Activated T-helper 1 cell treated with Interleukin-2 at 50 U/mL for 16 hours (primary cell): ENCODE results near the gene ASPA.
"Not testable (repeated sequence)": the region's sequence is repeated elsewhere in the genome, so short reads cannot be mapped to it uniquely, and the experiment has no call there.

ENCODE experiments used
- DNase-seq: peaks from one replicate; pipeline ENCODE4 v3.0.0-alpha.2; 2020; ENCODE audit warnings: low read depth

The ASPA gene

DNA sequence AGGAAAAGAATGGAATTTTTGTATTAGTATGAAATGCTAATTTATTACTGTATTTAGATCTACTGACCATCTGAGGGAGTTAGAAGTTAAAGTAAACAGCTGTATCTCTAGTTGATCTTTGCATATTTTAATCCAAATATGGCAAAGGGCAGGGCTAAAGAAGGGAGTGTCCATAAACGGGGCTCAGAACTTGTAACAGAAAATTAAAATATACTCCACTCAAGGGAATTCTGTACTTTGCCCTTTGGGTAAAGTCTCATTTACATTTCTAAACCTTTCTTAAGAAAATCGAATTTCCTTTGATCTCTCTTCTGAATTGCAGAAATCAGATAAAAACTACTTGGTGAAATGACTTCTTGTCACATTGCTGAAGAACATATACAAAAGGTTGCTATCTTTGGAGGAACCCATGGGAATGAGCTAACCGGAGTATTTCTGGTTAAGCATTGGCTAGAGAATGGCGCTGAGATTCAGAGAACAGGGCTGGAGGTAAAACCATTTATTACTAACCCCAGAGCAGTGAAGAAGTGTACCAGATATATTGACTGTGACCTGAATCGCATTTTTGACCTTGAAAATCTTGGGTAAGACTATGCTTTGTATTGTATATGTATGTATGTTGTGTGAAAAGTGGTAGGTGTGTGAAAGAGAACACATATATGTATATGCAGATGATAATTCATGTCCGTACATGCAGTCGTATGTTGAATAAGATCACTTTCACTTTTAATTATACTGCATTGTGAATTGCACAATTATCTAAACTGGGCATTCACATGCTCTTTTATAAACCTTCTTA is at the start of gene ASPA:
Gene ASPA (plus strand): TSS at position 186 of the 799 bp plus-strand sequence. CDS start 163 bp downstream, at position 349.
- DNase-seq: no peak

DNA sequence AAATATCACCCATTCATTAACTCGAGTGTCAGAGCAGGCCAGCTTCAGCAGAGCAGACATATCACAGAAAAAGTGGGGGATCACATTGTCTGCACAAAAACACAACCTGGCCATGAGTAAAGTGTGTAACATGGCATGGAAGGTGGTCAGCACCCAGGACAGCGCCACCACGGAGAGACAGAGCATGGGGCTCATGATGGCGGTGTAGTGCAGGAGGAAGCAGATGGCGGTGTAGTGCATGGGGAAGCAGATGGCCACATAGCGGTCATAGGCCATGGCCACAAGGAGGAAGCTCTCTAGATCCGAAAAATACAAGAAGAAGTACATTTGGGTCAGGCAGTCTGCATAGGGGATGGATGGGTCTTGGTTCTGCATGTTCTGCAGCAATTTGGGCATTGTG is 42.6 kb upstream of the ASPA start:
- DNase-seq: not testable (repeated sequence)

- DNase-seq: no peak
These were observed 42.1 kb upstream of the ASPA start, which contains the start of gene OR1E2 for GRCh38 chr17:3433741-3434140. OR1E2 (minus strand) TSS chr17:3433841; CDS start chr17:3433841, 0 bp downstream.

DNA sequence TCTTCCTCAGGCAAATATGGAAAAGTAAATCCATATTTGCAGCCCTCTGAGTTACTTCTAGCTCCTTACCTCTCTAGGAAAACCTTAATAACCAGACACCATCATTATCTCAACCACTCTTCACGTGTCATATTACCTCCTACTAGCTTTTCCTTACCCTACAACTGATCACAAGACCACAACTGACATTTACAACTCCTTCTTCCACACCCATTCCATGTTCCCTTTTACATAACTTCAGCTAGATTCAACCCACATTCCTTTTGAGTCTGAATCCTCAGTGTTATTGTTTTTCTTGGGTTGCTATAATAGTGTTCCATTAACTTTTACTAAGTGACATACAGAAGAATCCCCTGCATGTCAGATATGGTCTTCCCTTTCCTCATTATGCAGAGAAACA is 37.4 kb upstream of the ASPA start:
- no peak for DNase-seq

DNA sequence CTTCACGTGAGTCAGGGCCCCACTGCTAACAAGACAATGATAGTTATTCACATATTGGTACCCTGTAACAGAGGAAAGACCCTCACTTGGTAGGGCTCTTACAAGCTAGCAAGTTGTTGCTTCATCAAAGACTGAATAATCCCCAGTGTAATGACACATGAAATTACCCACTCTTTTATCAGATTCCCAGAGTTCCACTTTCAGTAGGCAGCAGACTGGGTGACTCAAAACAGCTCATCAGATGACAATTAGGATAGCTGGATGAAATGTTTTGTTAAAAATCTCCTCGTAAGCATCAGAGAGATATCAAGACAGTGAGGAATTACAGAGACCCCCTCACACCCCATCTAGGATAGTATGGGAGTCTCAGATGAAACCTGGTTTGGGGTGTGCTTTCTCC is 35.3 kb upstream of the ASPA start:
- no peak for DNase-seq

GRCh38 chr17:3447625-3448024 is 28.2 kb upstream of the ASPA start:
- DNase-seq: no peak

DNA sequence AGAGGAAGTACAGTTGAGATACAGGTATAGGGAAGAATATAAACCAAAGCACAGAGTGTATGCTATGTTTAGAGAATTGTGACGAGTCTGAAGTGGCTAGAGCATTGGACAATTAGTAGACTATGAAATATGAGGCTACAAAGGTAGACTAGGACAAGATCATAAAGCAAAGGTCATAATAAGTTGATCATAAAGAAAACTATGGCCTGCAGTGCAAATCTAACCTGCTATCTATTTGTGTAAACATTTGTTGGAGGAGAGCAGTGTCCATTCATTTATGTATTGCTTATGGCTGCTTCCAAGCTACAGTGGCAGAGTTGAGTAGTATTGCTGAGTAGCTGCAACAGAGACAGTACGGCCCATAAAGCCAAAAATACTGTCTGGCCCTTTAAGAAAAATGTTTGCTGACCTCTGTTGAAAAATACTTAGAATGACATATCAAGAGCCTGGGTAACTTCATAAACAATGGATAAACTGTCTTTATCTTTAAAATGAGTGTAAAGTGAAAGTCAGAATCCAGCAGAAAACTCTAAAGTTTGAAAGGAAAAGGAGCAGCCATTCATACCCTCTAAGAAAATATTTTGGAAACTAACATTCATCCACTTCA is 27.6 kb upstream of the ASPA start:
- no peak for DNase-seq

- DNase-seq: not testable (repeated sequence)
These were observed 9.4 kb upstream of the ASPA start for GRCh38 chr17:3466355-3466754.

DNA sequence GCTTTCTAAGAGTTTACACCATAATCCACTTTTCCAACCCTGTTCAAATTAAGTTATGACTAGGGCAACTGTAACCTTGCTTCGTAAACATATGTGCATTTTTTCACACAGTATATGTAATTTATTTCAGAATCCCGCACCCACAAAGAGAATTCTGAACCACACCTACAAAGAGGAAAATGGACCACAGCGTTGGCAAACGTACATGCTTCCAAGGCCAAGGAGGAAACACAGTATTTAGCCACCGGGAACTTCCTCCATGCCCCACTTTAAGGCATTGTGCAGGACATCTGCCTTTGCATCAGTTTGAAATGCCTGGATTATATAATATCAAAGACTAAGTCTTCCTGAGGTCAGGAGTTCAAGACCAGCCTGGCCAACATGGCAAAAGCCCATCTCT is 6.3 kb upstream of the ASPA start:
- DNase-seq: no peak

DNA sequence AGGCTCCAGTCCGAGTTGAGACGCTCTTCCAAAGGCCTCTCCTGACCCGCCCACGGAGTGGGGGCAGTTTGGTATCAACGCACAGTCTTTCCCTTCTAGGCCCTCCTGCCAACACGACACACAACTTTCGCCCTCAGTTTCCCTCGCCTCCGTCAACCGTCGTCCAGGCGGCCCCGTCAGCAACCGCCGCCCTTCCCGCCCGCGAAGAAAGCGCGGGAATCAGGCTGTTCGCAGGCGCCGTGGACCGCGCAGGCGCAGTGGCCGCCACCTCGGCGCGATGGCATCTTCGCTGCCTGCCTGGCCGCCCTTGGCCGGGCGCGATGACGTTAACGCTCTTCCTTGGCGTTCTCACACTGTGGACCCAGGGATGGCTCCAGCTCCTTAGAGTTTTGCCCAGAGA is 4.2 kb upstream of the ASPA start, which contains the start of gene SPATA22:
Gene SPATA22 (minus strand): TSS at position 221 of the 400 bp plus-strand sequence. CDS start 2,494 bp downstream, outside the sequence.
- no peak for DNase-seq

GRCh38 chr17:3472137-3472536 is 3.7 kb upstream of the ASPA start:
- DNase-seq: no peak

- no peak for DNase-seq
These were observed 1.6 kb upstream of the ASPA start for GRCh38 chr17:3474212-3474611.

- DNase-seq: no peak
These were observed 529 bp upstream of the ASPA start for GRCh38 chr17:3475251-3475685.

DNA sequence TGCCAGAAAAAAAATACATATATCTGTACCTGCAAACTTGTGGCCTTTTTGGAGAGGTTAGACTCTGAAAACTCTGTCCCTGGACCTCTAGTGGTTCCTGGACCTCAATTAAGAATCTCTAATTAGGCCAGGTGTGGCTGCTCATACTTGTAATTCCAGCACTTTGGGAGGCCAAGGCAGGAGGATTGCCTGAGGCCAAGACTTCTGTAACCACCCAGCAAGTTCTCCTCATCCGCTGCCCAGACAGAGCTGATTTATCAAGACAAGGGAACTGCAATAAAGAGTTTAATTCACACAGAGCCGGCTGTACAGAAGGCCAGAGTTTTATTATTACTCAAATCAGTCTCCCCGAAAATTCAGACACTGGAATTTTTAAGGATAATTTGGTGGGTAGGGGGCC is 4.2 kb downstream of the ASPA start:
- no peak for DNase-seq

DNA sequence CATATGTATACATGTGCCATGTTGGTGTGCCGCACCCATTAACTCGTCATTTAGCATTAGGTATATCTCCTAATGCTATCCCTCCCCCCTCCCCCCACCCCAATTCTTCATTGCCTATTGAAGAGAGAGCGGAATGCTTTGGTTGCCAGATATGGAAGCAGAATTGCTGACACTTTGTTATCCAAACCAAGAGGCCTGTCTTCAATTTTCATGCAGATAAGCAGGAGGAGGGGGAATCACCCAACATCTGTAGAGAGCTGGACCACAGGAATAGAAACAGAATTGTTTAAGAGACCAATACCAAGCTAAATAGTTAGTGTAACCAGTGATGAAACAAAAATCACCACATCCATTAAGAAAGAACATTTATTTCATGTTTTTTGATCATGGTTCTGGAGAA is 7.1 kb downstream of the ASPA start:
- DNase-seq: no peak

- DNase-seq: no peak
These were observed 9.8 kb downstream of the ASPA start for GRCh38 chr17:3485481-3486068.

GRCh38 chr17:3497101-3497500 is 21.3 kb downstream of the ASPA start:
- no peak for DNase-seq

GRCh38 chr17:3501344-3501743 is 25.5 kb downstream of the ASPA start:
- DNase-seq: no peak

- no peak for DNase-seq
These were observed 26.7 kb downstream of the ASPA start for GRCh38 chr17:3502466-3502865.

DNA sequence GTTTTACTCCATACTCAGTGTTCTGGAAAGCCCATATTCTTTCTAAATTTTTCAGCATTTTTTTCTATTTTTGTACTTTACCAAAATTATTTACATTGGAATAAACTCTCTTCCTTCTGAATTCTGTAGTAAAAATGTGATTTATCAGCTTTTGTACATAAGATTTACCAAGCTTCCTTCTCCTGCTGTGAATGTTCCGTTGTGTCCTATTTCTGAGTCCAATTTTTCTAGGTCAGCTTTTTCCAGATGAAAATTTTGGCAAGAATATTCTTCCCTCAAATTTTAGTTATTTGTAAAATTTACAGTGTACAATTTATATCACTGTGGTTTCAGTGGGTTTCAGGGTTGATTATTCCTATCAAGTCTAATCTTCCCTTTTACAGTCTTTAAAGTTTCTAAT is 27.5 kb downstream of the ASPA start:
- no peak for DNase-seq

- DNase-seq: no peak
These were observed 29.2 kb downstream of the ASPA start for GRCh38 chr17:3505008-3505407.

- DNase-seq: no peak
These were observed 30.3 kb downstream of the ASPA start for GRCh38 chr17:3506054-3506453.

DNA sequence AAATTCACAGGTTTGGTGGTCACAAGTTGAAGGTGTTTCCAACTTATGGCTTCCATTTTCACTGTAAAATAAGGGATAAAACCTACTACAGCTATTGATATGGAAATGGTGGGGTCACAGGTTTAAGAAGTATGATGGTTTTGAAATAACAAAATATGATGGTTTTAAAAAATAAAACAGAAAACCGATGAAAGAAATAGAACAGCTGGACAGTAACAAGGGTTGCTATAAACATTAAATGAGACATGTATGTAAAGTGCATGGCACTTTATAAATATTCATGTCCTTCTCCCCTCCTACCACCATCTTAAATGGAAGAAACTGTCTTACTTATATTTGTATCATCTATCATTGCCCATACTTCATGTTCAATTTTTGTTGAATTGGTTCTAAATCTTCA is 31.3 kb downstream of the ASPA start:
- DNase-seq: no peak
